NCI-H146 (cell line): ENCODE results near the gene MAP2K7.
"Not testable (repeated sequence)": the region's sequence is repeated elsewhere in the genome, so short reads cannot be mapped to it uniquely, and the experiment has no call there.

ENCODE experiments used
- DNase-seq: peaks from one replicate; lab custom pipeline; 2025; lab: John Stamatoyannopoulos, UW

MAP2K7 gene

DNA sequence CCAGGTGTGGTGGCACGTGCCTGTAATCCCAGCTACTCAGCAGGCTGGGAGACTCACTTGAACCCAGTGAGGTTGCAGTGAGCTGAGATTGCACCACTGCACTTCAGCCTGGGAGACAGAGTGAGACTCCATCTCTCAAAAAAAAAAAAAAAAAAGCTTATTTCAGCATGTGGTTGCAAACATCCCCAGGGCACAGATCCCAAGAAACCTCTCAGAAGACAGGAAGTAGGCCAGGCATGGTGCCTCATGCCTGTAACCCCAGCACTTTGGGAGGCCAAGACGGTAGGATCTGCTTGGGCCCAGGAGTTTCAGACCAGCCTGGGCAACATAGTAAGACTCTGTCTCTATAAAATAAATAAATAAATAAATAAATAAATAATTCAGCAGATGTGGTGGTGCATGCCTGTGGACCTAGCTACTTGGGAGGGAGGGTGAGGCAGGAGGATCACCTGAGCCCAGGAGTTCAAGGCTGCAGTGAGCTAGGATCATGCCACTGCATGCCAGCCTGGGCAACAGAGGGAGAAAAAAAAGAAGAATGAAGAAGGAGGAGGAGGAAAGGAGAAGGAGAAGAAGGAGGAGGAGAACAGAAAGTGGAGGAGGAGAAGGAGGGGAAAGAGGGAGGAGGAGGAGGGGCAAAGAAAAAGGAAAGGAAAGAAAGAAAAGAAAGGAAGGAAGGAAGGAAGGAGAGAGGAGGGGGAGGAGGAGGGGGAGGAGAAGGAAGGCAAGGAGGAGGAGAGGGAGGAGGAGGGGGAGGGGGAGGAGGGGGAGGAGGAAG is 19.7 kb upstream of the MAP2K7 start:
- no peak for DNase-seq

GRCh38 chr19:7885818-7886217 is 17.9 kb upstream of the MAP2K7 start:
- no peak for DNase-seq

GRCh38 chr19:7887408-7888144 is 16.1 kb upstream of the MAP2K7 start:
- no peak for DNase-seq

DNA sequence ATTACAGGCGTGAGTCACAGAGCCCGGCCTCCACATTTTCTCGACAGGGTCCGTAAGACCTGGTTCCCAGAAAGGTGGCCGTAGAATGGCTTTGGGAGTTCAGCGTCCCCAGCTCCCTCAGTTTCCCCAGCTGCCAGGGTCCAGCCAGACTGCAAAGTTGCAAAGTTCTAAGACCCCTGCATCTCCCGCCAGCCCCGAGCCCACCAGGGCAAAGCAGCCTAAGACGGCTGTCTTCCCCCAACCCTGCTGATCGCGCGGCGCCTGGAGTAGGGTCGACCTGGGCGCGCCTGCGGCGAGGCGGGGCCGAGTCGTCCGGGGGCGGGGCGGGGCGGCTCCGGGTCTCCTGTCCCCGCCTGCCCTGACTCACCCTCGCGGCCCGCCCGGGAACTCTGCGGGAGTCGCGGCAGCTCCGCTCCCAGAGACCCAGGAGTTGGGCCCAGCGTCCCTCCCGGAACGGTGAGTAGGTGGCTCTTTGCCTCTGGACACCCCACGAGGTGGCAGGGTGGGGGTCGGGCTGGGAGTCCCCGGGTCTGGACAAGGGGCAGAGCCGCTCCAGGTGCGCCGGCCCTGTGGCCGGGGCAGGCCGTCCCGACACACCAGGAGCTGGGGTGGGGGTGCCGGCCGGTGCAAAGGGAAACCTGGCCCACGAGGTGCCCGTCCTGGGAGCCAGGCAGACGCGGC is 15.4 kb upstream of the MAP2K7 start, which contains the start of gene LRRC8E:
LRRC8E (plus strand) TSS at position 366 of the 681 bp plus-strand sequence. CDS start 7,094 bp downstream, outside the sequence.
- DNase-seq: peak; percentile 33

GRCh38 chr19:7888826-7889217 is 14.9 kb upstream of the MAP2K7 start:
- no peak for DNase-seq

DNA sequence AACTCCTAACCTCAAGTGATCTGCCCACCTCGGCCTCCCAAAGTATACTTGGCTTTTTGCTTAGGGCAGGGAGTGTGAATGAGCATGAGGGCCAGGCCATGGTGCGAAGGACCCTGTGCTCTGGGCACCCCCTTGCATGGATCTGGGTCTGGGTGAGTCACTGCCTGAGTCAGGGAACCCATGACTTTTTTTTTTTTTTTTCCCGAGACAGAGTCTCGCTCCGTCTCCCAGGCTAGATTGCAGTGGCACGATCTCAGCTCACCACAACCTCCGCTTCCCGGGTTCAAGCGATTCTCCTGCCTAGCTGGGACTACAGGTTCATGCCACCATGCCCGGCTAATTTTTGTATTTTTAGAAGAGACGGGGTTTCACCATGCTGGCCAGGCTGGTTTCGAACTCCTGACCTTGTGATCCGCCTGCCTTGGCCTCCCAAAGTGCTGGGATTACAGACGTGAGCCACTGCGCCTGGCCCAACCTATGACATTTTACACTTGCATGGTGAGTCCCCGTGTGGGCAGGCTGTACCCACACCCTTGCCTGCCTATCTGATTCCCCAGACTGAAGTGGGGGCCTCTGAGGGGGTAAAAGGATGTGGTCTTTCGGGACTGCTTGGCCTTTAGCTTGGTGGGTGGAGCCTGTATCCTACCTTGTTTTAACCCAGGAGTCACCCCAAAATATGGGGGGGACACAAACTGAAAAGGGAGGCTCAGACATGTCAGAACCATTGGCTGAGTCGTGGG is 10.1 kb upstream of the MAP2K7 start:
- DNase-seq: not testable (repeated sequence)

DNA sequence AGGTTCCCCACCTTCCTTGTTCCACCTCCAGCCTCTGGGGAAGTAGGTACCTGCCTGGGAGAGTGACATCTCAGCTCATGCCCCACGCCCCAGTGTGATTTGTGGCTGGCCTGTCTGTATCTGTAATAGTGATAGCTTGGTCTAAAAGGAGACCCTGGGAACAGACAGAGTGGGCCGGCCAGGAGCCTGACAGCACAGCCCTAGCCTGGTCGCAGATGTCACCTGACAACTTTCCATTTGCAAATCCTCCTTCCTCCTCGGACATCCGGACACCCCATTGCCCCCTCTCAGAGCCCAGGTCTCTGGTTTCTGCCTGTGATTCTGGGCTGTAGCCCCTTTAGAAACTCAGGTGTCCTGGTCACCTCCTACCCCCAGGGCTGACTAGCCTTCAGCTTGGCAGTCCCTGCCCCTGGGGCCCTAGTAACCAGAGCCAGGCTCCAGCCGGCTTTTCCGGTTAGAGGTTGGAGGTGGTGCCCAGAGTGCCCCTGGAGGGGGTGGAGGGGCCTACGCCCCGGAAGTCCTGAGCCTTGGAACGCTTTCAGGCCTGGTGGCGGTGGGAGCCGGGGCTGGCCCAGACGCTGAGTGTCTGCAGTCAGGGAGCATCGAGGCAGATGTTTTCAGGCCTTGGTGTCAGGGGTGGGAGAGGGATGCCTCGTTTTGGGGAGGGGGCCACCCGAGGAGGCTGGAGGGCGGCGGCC is 8.9 kb upstream of the MAP2K7 start:
- DNase-seq: no peak

- no peak for DNase-seq
These were observed 8.1 kb upstream of the MAP2K7 start for GRCh38 chr19:7895565-7895964.

- no peak for DNase-seq
These were observed 6.4 kb upstream of the MAP2K7 start for GRCh38 chr19:7897292-7897691.

DNA sequence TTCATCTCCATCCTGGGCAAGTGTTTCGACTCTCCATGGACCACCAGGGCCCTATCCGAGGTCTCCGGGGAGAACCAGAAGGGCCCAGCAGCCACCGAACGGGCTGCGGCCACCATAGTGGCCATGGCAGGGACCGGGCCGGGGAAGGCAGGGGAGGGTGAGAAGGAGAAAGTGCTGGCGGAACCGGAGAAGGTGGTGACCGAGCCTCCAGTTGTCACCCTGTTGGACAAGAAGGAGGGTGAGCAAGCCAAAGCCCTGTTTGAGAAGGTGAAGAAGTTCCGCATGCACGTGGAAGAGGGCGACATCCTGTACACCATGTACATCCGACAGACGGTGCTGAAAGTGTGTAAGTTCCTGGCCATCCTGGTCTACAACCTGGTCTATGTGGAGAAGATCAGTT is 4.7 kb upstream of the MAP2K7 start:
- no peak for DNase-seq

DNA sequence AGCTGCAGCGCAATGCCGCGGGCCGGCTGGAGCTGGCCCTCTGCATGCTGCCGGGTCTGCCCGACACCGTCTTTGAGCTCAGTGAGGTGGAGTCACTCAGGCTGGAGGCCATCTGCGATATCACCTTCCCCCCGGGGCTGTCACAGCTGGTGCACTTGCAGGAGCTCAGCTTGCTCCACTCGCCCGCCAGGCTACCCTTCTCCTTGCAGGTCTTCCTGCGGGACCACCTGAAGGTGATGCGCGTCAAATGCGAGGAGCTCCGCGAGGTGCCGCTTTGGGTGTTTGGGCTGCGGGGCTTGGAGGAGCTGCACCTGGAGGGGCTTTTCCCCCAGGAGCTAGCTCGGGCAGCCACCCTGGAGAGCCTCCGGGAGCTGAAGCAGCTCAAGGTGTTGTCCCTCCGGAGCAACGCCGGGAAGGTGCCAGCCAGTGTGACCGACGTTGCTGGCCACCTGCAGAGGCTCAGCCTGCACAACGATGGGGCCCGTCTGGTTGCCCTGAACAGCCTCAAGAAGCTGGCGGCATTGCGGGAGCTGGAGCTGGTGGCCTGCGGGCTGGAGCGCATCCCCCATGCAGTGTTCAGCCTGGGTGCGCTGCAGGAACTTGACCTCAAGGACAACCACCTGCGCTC is 3.8 kb upstream of the MAP2K7 start:
- DNase-seq: peak; percentile 8

DNA sequence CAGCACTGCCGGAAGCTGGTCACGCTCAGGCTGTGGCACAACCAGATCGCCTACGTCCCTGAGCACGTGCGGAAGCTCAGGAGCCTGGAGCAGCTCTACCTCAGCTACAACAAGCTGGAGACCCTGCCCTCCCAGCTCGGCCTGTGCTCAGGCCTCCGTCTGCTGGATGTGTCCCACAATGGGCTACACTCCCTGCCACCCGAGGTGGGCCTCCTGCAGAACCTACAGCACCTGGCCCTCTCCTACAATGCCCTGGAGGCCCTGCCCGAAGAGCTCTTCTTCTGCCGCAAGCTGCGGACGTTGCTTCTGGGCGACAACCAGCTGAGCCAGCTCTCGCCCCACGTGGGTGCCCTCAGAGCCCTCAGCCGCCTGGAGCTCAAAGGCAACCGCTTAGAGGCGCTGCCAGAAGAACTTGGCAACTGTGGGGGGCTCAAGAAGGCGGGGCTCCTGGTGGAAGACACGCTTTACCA is 3.2 kb upstream of the MAP2K7 start:
- DNase-seq: no peak

DNA sequence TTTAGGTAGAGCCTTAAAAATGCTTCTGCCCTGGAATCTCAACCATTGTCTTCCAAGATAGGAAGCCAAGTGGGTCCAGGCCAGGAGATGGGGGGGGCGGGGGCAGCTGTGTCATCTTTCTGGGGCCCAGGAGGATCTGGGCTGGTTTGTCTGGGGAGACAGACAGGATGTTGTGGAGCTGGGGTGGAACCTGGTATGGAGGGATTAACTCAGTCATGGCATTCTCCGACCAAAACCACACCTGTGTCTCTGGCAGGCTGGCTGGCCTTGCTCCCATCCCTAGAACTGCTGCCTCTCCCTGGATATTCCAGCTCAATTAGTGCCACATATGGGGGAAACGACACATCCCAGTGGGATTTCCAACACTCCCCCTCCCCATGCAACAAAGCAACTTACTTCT is 2.7 kb upstream of the MAP2K7 start:
- no peak for DNase-seq

GRCh38 chr19:7901337-7901736 is 2.3 kb upstream of the MAP2K7 start:
- DNase-seq: no peak

GRCh38 chr19:7902796-7903243 is 857 bp upstream of the MAP2K7 start:
- no peak for DNase-seq

- DNase-seq: no peak
These were observed 670 bp downstream of the MAP2K7 start for GRCh38 chr19:7904074-7905020.

DNA sequence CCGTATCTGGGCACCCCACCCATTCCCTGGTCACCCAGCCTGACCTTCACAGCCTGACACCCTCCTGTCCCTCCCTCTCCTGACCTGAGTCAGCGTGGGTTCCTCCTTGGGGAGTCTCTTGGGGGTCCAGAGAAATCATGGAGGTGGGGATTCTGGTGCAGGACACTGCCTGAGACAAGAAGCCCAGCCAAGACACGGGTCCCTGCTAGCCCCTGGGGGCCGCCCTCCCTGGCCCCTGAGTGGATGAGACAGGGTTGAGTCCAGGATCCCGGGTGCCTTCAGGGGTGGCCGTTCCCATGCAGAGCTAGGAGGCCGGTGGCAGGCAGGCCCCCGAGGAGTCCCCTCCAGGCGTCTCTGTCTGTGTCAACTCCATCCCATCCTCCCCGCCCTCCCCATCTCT is 1.6 kb downstream of the MAP2K7 start:
- no peak for DNase-seq

- no peak for DNase-seq
These were observed 2.2 kb downstream of the MAP2K7 start for GRCh38 chr19:7905859-7906258.

DNA sequence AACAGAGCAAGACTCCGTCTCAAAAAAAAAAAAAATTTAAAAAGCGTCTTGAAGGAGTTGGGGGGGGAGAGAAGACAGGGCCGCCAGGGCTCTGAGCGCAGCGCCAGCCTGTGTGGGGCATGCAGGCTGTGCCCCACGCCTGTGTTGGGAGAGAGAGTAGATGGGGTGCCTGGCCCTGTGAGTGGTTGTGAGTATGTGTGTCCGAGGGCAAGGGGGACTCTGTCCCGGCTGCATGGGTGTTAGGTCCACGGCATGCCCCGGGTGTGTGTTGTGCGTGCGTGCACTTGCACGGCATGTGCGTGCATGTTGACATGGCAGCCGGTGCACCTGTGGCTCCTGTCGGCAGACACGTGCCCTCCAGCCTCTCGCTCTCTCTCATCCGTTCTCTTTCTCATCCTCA is 3.4 kb downstream of the MAP2K7 start:
- no peak for DNase-seq

- DNase-seq: no peak
These were observed 3.9 kb downstream of the MAP2K7 start for GRCh38 chr19:7907544-7907943.
